Measurements from ENCODE around the gene UNC13A. TPM values are rescaled to one million over a fixed set of nuclear protein-coding genes. Genes with fewer than 3 reads are reported as not detected.

The UNC13A gene
- total RNA-seq, 1 donor from 2014 or later, result not detected

GRCh38 chr19:17677002-17677401, 11.2 kb downstream of the UNC13A start:
- DNase-seq (no peak), ATAC-seq (no peak)
- intact Hi-C loops (cut with micrococcal nuclease), result no loop called here

- DNase-seq (no peak), ATAC-seq (no peak)
- intact Hi-C loops (cut with micrococcal nuclease), result no loop called here
Observed at GRCh38 chr19:17676295-17676694, 11.9 kb downstream of the UNC13A start.

GRCh38 chr19:17673937-17674799, 14.0 kb downstream of the UNC13A start:
- intact Hi-C loops (cut with micrococcal nuclease), result no loop called here
- ATAC-seq (no peak), DNase-seq (no peak)

- intact Hi-C loops (cut with micrococcal nuclease), result no loop called here
- ATAC-seq (no peak), DNase-seq (no peak)
Observed at GRCh38 chr19:17671906-17672305, 16.2 kb downstream of the UNC13A start.

GRCh38 chr19:17669419-17669818, 18.7 kb downstream of the UNC13A start:
- DNase-seq (no peak), ATAC-seq (no peak)
- intact Hi-C loops (cut with micrococcal nuclease), result no loop called here

GRCh38 chr19:17665058-17665457, 23.1 kb downstream of the UNC13A start:
- DNase-seq (no peak), ATAC-seq (no peak)
- intact Hi-C loops (cut with micrococcal nuclease), result no loop called here

- no peak for DNase-seq
- intact Hi-C loops (cut with micrococcal nuclease), result no loop called here
- no peak for ATAC-seq
Observed at GRCh38 chr19:17659996-17660395, 28.2 kb downstream of the UNC13A start.

- intact Hi-C loops (cut with micrococcal nuclease), result no loop called here
- no peak for DNase-seq
- ATAC-seq, result no peak
Observed at GRCh38 chr19:17658666-17659065, 29.5 kb downstream of the UNC13A start.

GRCh38 chr19:17658240-17658639, 29.9 kb downstream of the UNC13A start:
- ATAC-seq (no peak), DNase-seq (no peak)
- intact Hi-C loops (cut with micrococcal nuclease), result no loop called here

- no peak for ATAC-seq
- intact Hi-C loops (cut with micrococcal nuclease), result no loop called here
- DNase-seq, result no peak
Observed at GRCh38 chr19:17656970-17657369, 31.2 kb downstream of the UNC13A start.

GRCh38 chr19:17655751-17656472, 32.2 kb downstream of the UNC13A start:
- DNase-seq, result no peak
- ATAC-seq, result no peak
- intact Hi-C loops (cut with micrococcal nuclease), result no loop called here

GRCh38 chr19:17654993-17655392, 33.2 kb downstream of the UNC13A start:
- intact Hi-C loops (cut with micrococcal nuclease), result no loop called here
- ATAC-seq (no peak), DNase-seq (no peak)

GRCh38 chr19:17652627-17653026, 35.5 kb downstream of the UNC13A start:
- intact Hi-C loops (cut with micrococcal nuclease), result no loop called here
- no peak for DNase-seq
- ATAC-seq, result no peak

- DNase-seq (no peak), ATAC-seq (no peak)
- intact Hi-C loops (cut with micrococcal nuclease), result no loop called here
Observed at GRCh38 chr19:17648786-17649185, 39.4 kb downstream of the UNC13A start.

GRCh38 chr19:17648097-17648660, 40.0 kb downstream of the UNC13A start:
- ATAC-seq, result no peak
- no peak for DNase-seq
- intact Hi-C loops (cut with micrococcal nuclease), result no loop called here

GRCh38 chr19:17647071-17648020, 40.8 kb downstream of the UNC13A start:
- intact Hi-C loops (cut with micrococcal nuclease), result no loop called here
- no peak for DNase-seq
- ATAC-seq, result no peak

GRCh38 chr19:17646441-17646840, 41.7 kb downstream of the UNC13A start:
- no peak for DNase-seq
- intact Hi-C loops (cut with micrococcal nuclease), result no loop called here
- ATAC-seq, result no peak

- intact Hi-C loops (cut with micrococcal nuclease), result no loop called here
- no peak for DNase-seq
- ATAC-seq, result no peak
Observed at GRCh38 chr19:17645339-17645963, 42.7 kb downstream of the UNC13A start.

GRCh38 chr19:17642656-17643055, 45.5 kb downstream of the UNC13A start:
- ATAC-seq (no peak), DNase-seq (no peak)
- intact Hi-C loops (cut with micrococcal nuclease), result no loop called here
